HG02943 (cell line): Measurements from ENCODE around the gene PGS1.

Experiments used
- ATAC-seq: cut with Tn5 transposase; IDR thresholded peaks from one replicate; pipeline ENCODE4 v1.9.1; 2021; ENCODE audit warnings: mild to moderate bottlenecking, low read depth, moderate library complexity; ENCODE audit not compliant: unreplicated experiment

The PGS1 gene

DNA sequence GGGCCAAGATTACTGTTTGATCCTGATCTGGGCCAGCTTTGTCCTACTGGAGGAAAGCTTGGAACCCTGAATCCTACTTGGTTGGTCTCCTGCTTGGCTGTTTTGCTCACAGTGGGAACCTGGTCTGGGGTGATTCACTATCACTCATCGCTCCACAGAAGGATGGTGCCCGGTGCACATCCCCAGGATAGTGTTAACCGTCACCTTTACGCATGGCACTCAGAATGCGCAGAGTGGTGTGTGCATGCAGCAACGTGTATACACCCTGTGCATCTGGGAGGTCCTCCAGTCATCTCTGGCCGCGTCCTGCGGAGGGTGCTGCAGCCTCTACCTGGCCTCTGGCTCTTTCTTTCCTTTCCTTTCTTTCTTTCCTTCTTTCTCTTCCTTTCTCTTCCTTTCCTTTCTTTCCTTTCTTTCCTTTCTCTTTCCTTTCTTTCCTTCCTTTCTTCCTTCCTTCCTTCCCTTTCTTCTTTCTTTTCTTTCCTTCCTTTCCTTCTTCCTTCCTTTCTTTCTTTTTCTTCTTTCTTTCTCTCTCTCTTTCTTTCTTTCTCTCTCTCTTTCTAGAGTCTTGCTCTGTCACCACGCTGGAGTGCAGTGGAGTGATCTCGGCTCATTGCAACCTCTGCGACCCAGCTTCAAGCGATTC is 31.7 kb upstream of the PGS1 start:
- no peak for ATAC-seq

DNA sequence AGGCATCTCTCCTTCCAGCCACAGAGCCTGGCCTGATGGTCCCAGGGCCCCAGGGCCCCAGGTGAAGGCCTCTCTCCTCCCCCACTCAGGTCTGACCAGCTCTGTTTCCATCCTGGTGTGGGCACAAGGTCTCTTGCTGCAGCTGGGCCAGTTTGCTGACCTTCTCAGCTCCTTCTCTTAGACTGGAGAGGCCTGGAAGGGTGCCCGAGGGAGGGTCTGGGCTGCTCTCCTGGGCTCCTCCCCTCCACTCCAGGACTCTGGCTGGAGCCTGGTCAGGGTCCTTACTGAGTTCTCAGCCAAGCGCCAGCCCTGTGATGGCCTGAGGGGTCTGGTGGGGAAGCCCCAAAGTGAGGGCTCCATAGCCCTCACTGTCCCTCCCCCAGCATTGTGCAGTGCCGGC is 31.0 kb upstream of the PGS1 start:
- ATAC-seq, result no peak

GRCh38 chr17:78348055-78348770 is 30.2 kb upstream of the PGS1 start:
- ATAC-seq, result no peak

- no peak for ATAC-seq
These were observed 28.4 kb upstream of the PGS1 start for GRCh38 chr17:78349891-78350642.

GRCh38 chr17:78351449-78352006 is 26.9 kb upstream of the PGS1 start:
- no peak for ATAC-seq

- no peak for ATAC-seq
These were observed 24.6 kb upstream of the PGS1 start for GRCh38 chr17:78353834-78354233.

DNA sequence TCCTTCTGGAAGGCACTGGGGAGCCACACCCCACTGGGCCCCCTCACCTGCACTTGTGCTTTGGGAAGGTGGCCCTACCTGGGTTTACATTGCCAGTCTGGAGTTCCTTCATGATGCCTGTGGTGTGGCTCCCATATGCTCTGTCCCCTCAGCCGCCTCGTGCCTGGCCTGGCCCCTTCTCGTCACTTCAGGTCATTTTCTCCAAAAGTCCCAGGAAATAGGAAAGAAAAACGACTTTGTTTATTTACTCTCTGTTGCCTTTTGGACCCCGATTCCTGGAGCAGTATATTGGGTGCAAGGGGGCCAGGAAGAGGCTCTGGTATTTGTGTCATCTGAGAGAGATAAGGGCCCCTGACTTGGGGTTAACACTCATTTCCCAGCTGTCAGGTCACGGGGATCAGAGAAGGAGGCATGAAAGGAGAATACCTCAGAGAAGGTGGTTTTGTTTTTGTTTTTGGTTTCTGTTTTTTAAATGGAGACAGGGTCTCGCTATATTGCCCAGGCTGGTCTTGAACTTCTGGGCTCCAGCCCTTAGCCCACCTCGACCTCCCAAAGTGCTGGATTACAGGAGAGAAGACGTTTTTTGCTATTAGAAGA is 23.3 kb upstream of the PGS1 start:
- no peak for ATAC-seq

DNA sequence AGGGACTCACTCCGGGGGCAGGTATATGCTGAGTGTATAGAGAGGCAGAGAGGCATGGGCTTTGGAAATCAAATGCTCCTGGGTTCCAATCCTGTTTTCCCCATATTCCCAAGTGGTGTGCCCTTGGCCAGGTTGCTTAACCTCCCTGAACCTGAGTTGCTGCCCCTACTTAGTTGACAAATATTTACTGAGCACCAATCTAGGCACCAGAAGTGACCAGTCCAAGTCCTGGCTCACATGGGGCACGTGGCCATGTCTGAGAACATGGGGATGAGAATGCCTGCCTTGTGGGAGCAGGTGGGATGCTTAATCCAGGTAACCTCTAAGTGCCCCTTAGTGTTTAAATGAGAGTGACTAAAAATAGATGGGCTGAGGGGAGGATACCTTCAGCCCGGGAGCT is 22.7 kb upstream of the PGS1 start:
- no peak for ATAC-seq

DNA sequence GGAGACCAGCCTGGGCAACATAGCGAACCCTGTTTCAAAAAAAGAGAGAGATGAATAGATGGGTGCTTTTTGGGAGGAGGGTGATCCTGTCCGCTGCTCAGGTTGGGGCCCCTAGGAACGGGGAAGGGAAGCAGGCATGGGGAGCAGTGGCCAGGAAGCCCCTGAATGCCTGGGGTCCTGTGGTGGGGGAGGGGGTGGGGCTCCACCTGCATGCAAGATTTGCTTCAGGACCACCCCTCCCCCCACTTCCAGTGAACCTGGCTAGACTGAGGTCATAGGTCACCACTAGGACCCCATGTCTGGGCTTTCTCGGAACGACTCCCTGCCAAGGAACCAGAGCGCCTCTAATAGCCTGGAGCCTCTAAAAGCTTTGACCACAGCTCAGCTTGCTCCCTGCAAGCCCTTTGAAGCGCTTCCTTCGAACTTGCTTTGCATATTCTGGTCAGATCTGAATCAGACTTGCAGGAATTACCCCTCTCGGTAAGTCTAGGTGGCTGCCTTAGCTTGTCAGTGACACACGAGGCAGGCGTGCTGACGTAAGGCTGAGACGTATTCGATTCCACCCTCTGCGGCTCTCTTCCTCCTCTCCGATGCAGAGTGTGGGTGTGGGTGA is 22.2 kb upstream of the PGS1 start:
- peak; percentile 43 for ATAC-seq

DNA sequence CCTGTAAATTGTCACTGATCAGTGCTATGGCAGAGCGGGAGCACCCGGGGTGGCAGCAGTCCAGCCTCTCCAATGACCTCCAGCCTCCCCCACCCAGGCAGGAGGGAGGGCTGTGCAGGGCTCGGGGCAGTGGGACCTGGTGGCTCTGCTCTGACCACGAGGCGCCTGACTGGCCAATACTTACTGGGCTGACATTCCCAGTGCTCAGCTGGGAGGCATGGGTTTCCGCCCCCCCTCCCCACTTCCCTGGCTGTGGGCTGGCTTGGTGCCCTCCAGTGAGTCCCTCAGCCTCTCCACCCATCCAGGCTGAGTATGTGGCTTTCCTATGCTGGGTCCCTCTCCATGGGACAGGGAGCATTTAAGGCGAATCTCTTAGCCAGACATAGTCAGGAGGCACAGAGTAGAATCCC is 21.3 kb upstream of the PGS1 start:
- ATAC-seq, result no peak

DNA sequence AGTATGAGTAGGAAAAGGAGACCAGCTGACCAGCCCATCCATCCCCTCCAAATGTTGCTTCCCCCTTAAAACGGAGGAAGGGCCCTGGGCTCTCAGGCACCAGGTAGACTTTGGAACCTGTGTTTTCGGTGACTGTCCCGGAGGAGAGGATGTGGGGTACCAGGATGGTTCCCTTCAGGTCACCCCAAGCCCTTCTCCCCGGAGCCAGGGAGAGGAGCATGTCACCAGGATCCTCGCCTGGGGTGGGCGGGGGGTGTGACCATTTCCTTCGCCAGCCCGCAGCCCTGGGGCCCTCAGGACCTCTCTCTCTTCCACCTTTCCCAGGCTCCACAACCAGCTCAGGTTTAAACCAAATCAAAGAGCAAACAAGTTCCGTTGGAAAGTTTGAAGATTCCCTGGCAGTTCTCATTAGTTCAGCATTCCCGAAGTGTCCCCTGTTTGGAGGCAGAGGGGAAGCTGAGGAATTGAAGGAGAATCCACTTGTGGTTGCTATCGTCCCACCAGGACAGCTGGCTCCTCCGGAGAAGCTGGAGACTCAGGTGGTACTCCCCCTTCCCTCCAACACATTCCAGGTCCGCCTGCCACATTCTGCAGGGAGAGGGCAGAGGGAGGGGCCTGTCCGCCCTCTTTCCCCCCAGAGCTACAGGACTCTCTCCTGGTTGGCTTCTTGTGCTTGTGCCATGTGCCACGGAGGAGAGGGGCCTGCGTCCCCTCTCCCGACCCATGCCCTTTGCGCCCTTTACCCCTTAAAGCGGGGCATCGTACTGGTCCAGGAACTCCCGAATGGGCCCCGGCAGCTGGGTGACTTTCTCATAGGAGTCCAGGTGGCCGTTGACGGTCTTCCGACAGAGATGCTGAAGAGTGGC is 20.5 kb upstream of the PGS1 start:
- no peak for ATAC-seq

DNA sequence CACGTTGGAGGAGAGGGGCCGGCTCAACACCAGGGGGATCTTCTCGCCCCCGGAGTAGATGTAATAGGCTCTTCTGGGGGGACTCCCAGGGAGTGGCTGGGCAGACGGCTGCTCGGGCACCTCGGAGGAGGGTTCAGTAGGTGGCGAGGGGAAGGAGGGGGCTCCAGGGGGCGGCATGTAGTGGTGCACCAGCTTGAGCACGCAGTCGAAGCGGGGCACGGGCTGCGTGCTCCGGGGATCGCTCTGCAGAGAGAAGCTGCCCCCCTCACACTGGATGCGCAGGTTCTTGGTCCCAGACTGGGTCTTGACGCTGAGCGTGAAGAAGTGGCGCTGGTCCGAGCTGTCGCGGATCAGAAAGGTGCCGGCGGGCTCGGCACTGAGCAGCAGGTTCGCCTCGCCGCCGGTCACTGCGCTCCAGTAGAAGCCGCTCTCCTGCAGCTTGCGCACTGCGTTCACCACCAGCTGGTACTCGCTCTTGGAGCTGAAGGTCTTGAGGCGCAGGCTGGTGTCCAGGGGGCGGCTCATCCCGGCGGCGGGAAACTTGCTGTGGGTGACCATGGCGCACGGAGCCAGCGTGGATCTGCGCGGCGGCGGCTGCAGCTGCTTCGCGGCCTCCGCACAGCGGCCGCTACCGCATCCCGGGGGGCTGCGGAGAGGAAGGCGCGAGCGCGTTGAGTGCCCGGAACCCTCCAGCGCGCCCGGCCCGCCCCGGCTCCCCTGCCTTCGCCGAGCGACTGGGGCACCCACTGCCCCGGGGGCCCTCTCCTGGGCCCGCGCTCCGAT is 19.7 kb upstream of the PGS1 start:
- no peak for ATAC-seq

DNA sequence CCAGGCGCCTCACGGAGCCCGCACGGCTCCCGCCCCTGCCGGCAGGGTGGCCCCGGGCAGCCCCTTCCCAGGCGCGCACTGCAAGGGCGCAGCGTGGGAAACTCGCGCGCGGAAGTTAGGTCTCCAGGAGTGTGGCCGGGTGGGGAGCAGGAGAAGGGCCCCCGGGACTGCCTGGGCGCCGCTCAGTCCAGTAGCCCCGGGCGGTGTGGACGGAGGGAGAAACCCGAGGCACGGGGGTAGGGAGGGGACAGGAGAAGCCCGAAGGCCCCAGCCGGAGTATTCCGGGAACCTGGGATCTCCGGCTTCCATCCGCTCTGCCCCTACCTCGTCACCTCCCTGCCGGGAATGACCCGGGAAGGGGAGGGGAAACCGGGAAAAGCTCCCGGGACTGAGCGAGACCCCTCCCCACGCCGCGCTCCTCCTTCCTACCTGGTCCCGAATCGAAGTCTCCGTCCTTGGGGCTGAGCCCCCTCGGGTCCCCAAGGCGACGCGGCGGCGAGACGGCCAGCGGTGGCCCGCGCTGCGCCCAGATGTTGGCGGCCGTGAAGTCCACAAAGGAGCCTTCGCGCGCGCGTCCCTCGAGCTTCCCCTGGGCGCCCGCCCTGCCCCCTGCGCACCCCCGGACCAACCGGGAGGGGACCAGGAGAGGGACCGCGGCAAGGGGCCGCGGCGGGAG is 19.0 kb upstream of the PGS1 start:
- ATAC-seq, result no peak

GRCh38 chr17:78359997-78360370 is 18.5 kb upstream of the PGS1 start, which contains the start of gene SOCS3:
Gene SOCS3, minus strand, starts transcription at chr17:78360077. Its CDS starts 982 bp downstream, at chr17:78359095.
- ATAC-seq, result no peak

GRCh38 chr17:78360371-78361224 is 17.9 kb upstream of the PGS1 start:
- ATAC-seq, result no peak

GRCh38 chr17:78361225-78361701 is 17.2 kb upstream of the PGS1 start:
- ATAC-seq, result no peak

DNA sequence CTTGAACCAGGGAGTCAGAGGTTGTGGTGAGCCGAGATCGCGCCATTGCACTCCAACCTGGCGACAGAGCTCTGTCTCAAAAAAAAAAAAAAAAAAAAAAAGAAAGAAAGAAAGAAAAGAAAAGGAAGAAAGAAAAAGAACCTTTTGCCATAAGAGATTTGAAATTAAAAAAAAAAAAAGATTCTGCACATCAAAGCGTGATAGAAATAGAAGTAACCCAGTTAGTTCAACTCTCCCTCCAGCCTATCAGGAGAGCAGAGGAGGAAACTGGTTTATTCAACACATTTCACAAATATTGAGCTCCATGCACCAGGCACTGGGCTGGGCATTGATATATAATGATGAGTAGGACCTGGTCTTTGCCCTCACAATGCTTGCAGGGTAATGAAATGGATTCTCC is 16.2 kb upstream of the PGS1 start:
- no peak for ATAC-seq
